Measurements from ENCODE around the gene RETNLB.

The RETNLB gene

GRCh38 chr3:108757404-108757982 lies at the start of gene RETNLB:
Gene RETNLB, minus strand, starts transcription at chr3:108757410. Its CDS starts 225 bp downstream, at chr3:108757185.
- DNase-seq = peak; percentile 64

- no peak for DNase-seq
Measured at GRCh38 chr3:108806316-108806715, 49.1 kb upstream of the RETNLB start.

- no peak for DNase-seq
Measured at GRCh38 chr3:108804966-108805365, 47.8 kb upstream of the RETNLB start.

- no peak for DNase-seq
Measured at GRCh38 chr3:108804437-108804836, 47.2 kb upstream of the RETNLB start.

- no peak for DNase-seq
Measured at GRCh38 chr3:108791473-108791872, 34.3 kb upstream of the RETNLB start.

GRCh38 chr3:108780235-108780634 lies 23.0 kb upstream of the RETNLB start:
- peak; percentile 3 for DNase-seq

- DNase-seq = no peak
Measured at GRCh38 chr3:108779496-108779895, 22.3 kb upstream of the RETNLB start.

- DNase-seq = no peak
Measured at GRCh38 chr3:108775649-108776048, 18.4 kb upstream of the RETNLB start.

- no peak for DNase-seq
Measured at GRCh38 chr3:108767253-108767652, 10.0 kb upstream of the RETNLB start.

GRCh38 chr3:108755686-108756085 lies 1.5 kb downstream of the RETNLB start:
- no peak for DNase-seq

- no peak for DNase-seq
Measured at GRCh38 chr3:108744762-108745161, 12.4 kb downstream of the RETNLB start.

GRCh38 chr3:108742929-108743328 lies 14.3 kb downstream of the RETNLB start:
- no peak for DNase-seq

- no peak for DNase-seq
Measured at GRCh38 chr3:108736821-108737220, 20.4 kb downstream of the RETNLB start.

- DNase-seq = no peak
Measured at GRCh38 chr3:108728934-108729333, 28.3 kb downstream of the RETNLB start.

- no peak for DNase-seq
Measured at GRCh38 chr3:108728105-108728504, 29.1 kb downstream of the RETNLB start.

- DNase-seq = no peak
Measured at GRCh38 chr3:108724101-108724500, 33.1 kb downstream of the RETNLB start.

GRCh38 chr3:108722724-108723123 lies 34.5 kb downstream of the RETNLB start:
- no peak for DNase-seq

- DNase-seq = no peak
Measured at GRCh38 chr3:108719178-108719806, 37.9 kb downstream of the RETNLB start.

- no peak for DNase-seq
Measured at GRCh38 chr3:108718454-108718853, 38.8 kb downstream of the RETNLB start.

- DNase-seq = peak; percentile 53
Measured at GRCh38 chr3:108713816-108714215, 43.4 kb downstream of the RETNLB start.

GRCh38 chr3:108713009-108713516 lies 44.1 kb downstream of the RETNLB start:
- DNase-seq = no peak

Measured in RPMI8226 (cell line).